H1 (cell line): ENCODE measurements around the gene NR0B1. TPM values are rescaled to one million over a fixed set of nuclear protein-coding genes. Genes with fewer than 3 reads are reported as not detected.

Experiments used
- CTCF ChIA-PET: fragments of 300-600 bp; sonication (Branson Sonifier 250); formaldehyde crosslinking; loops from one replicate; lab custom pipeline; 2021; ENCODE audit not compliant: partially characterized antibody; lab: Charles Lee
- POLR2A ChIA-PET: fragments of 300-600 bp; sonication (Branson Sonifier 250); formaldehyde crosslinking; loops from one replicate; lab custom pipeline; 2021; ENCODE audit warnings: inconsistent platforms; ENCODE audit not compliant: partially characterized antibody; lab: Charles Lee
- DNase-seq, 2 experiments: peaks; one replicate each; pipeline versions ENCODE4 v3.0.0 to v3.0.0-alpha.2; 2010 to 2022; ENCODE audit warnings: low spot score in 2 of 2, low read depth in 1 of 2, mixed read lengths in 1 of 2
- FAIRE-seq: peaks from 2 replicates; lab custom pipeline; 2011; peaks lifted over from hg19 to GRCh38; lab: Jason Lieb, UNC
- H2AFZ ChIP-seq: 2 replicates; pipeline ENCODE4 v1.8.1; 2012; ENCODE audit warnings: low read length, inconsistent platforms
- H2AK5ac ChIP-seq: 2 replicates; pipeline ENCODE4 v1.6.1; 2013; ENCODE audit warnings: low read depth, low read length
- H2BK120ac ChIP-seq: replicated peaks from 2 replicates; pipeline ENCODE3; 2013; ENCODE audit warnings: low read depth, low read length, inconsistent platforms
- H2BK12ac ChIP-seq: 2 replicates; pipeline ENCODE4 v1.6.1; 2013; ENCODE audit warnings: low read depth, low read length
- H2BK15ac ChIP-seq: 2 replicates; pipeline ENCODE4 v1.6.1; 2013; ENCODE audit warnings: low read length
- H2BK20ac ChIP-seq: 2 replicates; pipeline ENCODE4 v1.6.1; 2013; ENCODE audit warnings: low read length
- H2BK5ac ChIP-seq: 2 replicates; pipeline ENCODE4 v1.6.1; 2013; ENCODE audit warnings: low read depth, low read length
- H3K14ac ChIP-seq: 2 replicates; pipeline ENCODE4 v1.6.1; 2013; ENCODE audit warnings: inconsistent platforms; ENCODE audit not compliant: insufficient read length
- H3K18ac ChIP-seq: 2 replicates; pipeline ENCODE4 v1.6.1; 2013; ENCODE audit warnings: low read length; ENCODE audit errors: extremely low read depth
- H3K23ac ChIP-seq: 2 replicates; pipeline ENCODE4 v1.6.1; 2013; ENCODE audit warnings: inconsistent platforms; ENCODE audit not compliant: insufficient read length
- H3K23me2 ChIP-seq: 2 replicates; pipeline ENCODE4 v1.6.1; 2013; ENCODE audit warnings: low read depth, low read length
- H3K27ac ChIP-seq: 2 replicates; pipeline ENCODE4 v1.6.1; 2011; ENCODE audit warnings: low read depth, low read length, inconsistent platforms
- H3K27me3 ChIP-seq, 4 experiments: replicated peaks in 1 of 4; 1 replicate in 1 of 4; 2 replicates in 3 of 4; pipeline versions ENCODE4 v1.6.1 to v1.8.1; 2011 to 2013; ENCODE audit warnings: low read length in 3 of 4, mild to moderate bottlenecking in 3 of 4, inconsistent platforms in 2 of 4, mixed read lengths in 2 of 4, moderate library complexity in 1 of 4; ENCODE audit not compliant: control insufficient read depth in 3 of 4, insufficient read depth in 3 of 4; ENCODE audit errors: extremely low read depth in 1 of 4
- H3K36me3 ChIP-seq, 4 experiments: 2 replicates each; pipeline versions ENCODE4 v1.6.1 to v1.8.1; 2011 to 2013; ENCODE audit warnings: mild to moderate bottlenecking in 4 of 4, low read length in 3 of 4, moderate library complexity in 2 of 4, control low read depth in 1 of 4, inconsistent platforms in 1 of 4; ENCODE audit not compliant: insufficient read depth in 4 of 4, control insufficient read depth in 2 of 4
- H3K4ac ChIP-seq: replicated peaks from 2 replicates; pipeline ENCODE3; 2013; ENCODE audit warnings: low read length, low read depth, mixed read lengths, inconsistent platforms; ENCODE audit not compliant: insufficient read length
- H3K4me1 ChIP-seq, 4 experiments: replicated peaks in 1 of 4; 1 replicate in 1 of 4; 2 replicates in 3 of 4; pipeline versions ENCODE4 v1.6.1 to v1.8.1; 2011 to 2013; ENCODE audit warnings: low read length in 3 of 4, inconsistent platforms in 2 of 4, mixed read lengths in 1 of 4; ENCODE audit not compliant: insufficient read depth in 4 of 4, control insufficient read depth in 3 of 4
- H3K4me2 ChIP-seq, 2 experiments: 2 replicates each; pipeline versions ENCODE4 v1.6.1 to v1.8.1; 2011 to 2013; ENCODE audit warnings: low read depth in 2 of 2, low read length in 2 of 2, control low read depth in 1 of 2, inconsistent platforms in 1 of 2, mild to moderate bottlenecking in 1 of 2; ENCODE audit not compliant: insufficient read depth in 1 of 2
- H3K4me3 ChIP-seq, 4 experiments: fragments of 200-600, 300-600 bp in 1 of 4; sonication (generic), shearing (Covaris generic), sonication (Bioruptor Twin) in 1 of 4; 2 replicates each; pipeline versions ENCODE4 v1.5.1 to v1.8.1; 2011 to 2016; ENCODE audit warnings: low read length in 4 of 4, low read depth in 3 of 4, control low read depth in 2 of 4, inconsistent platforms in 2 of 4, mild to moderate bottlenecking in 2 of 4, mixed read lengths in 1 of 4, moderate library complexity in 1 of 4; ENCODE audit not compliant: insufficient read depth in 2 of 4; ENCODE audit errors: extremely low read depth in 1 of 4
- H3K56ac ChIP-seq: replicated peaks from 2 replicates; pipeline ENCODE3; 2013; ENCODE audit warnings: low read depth, mild to moderate bottlenecking, mixed read lengths, low read length, inconsistent platforms; ENCODE audit not compliant: insufficient read length
- H3K79me1 ChIP-seq: 2 replicates; pipeline ENCODE4 v1.6.1; 2013; ENCODE audit warnings: low read depth, low read length, control low read depth
- H3K79me2 ChIP-seq, 2 experiments: 2 replicates each; pipeline versions ENCODE4 v1.6.1 to v1.8.1; 2012 to 2013; ENCODE audit warnings: low read length in 2 of 2, mild to moderate bottlenecking in 2 of 2, inconsistent platforms in 1 of 2; ENCODE audit not compliant: insufficient read depth in 2 of 2, control insufficient read depth in 1 of 2
- H3K9ac ChIP-seq, 4 experiments: replicated peaks in 1 of 4; 1 replicate in 1 of 4; 2 replicates in 3 of 4; pipeline versions ENCODE4 v1.6.1 to v1.8.1; 2011 to 2013; ENCODE audit warnings: low read depth in 3 of 4, low read length in 3 of 4, control low read depth in 2 of 4, mild to moderate bottlenecking in 2 of 4, moderate library complexity in 2 of 4, inconsistent platforms in 1 of 4; ENCODE audit errors: extremely low read depth in 1 of 4
- H3K9me3 ChIP-seq, 2 experiments: 2 replicates each; pipeline versions ENCODE4 v1.6.1 to v1.8.1; 2012 to 2013; ENCODE audit warnings: mild to moderate bottlenecking in 2 of 2, moderate library complexity in 2 of 2, control low read depth in 1 of 2, inconsistent platforms in 1 of 2, low read depth in 1 of 2, low read length in 1 of 2, mixed read lengths in 1 of 2; ENCODE audit not compliant: insufficient read depth in 2 of 2
- H4K20me1 ChIP-seq, 2 experiments: replicated peaks in 1 of 2; 2 replicates each; pipeline versions ENCODE3 to v1.8.1; 2011 to 2013; ENCODE audit warnings: inconsistent platforms in 2 of 2, low read length in 2 of 2, mild to moderate bottlenecking in 1 of 2; ENCODE audit not compliant: insufficient read depth in 2 of 2, control insufficient read depth in 1 of 2
- H4K5ac ChIP-seq: 2 replicates; pipeline ENCODE4 v1.6.1; 2013; ENCODE audit warnings: low read length, low read depth, mixed read lengths, inconsistent platforms; ENCODE audit not compliant: insufficient read length
- H4K8ac ChIP-seq: 2 replicates; pipeline ENCODE4 v1.8.0; 2013; ENCODE audit warnings: mild to moderate bottlenecking, moderate library complexity, low read length, inconsistent platforms; ENCODE audit not compliant: insufficient read depth; ENCODE audit errors: extremely low read depth
- H4K91ac ChIP-seq: replicated peaks from 2 replicates; pipeline ENCODE3; 2013; ENCODE audit warnings: low read length, mixed read lengths, inconsistent platforms; ENCODE audit not compliant: insufficient read length
- BACH1 ChIP-seq: IDR thresholded peaks from 2 replicates; pipeline ENCODE4 v1.6.1; 2012; ENCODE audit warnings: low read length, improper control_type of control experiment
- EZH2 ChIP-seq: fragments of 200-600 bp; sonication (generic); IDR thresholded peaks from 2 replicates; pipeline ENCODE4 v1.7.1; 2012; ENCODE audit warnings: low read depth, mild to moderate bottlenecking, moderate library complexity, low read length, inconsistent platforms; ENCODE audit not compliant: severe bottlenecking
- KDM4A ChIP-seq: IDR thresholded peaks from one replicate; pipeline ENCODE4 v1.7.1; 2012; ENCODE audit warnings: low read depth, mild to moderate bottlenecking, moderate library complexity, low read length, inconsistent platforms; ENCODE audit not compliant: severe bottlenecking
- NRF1 ChIP-seq: IDR thresholded peaks from 2 replicates; pipeline ENCODE4 v1.6.1; 2011; ENCODE audit warnings: mild to moderate bottlenecking, low read depth, low read length, improper control_type of control experiment
- RNF2 ChIP-seq: fragments of 200-900, 300-1000 bp; sonication (generic); IDR thresholded peaks from 2 replicates; pipeline ENCODE4 v1.7.1; 2016; ENCODE audit warnings: borderline replicate concordance, low read depth, mild to moderate bottlenecking, antibody characterized with exemption, low read length; ENCODE audit not compliant: poor library complexity, severe bottlenecking; ENCODE audit errors: missing control alignments
- SUZ12 ChIP-seq: fragments of 200-600 bp; sonication (generic); IDR thresholded peaks from 2 replicates; pipeline ENCODE4 v1.6.1; 2012; ENCODE audit warnings: mild to moderate bottlenecking, inconsistent platforms, low read length, moderate library complexity, mixed read lengths
- TAF1 ChIP-seq: IDR thresholded peaks from 2 replicates; pipeline ENCODE4 v1.6.1; 2011; ENCODE audit warnings: mild to moderate bottlenecking, low read depth, low read length
- WGBS, 2 experiments: shearing (Covaris generic) in 1 of 2; methylation state at CpG; one replicate each; pipeline versions ENCODE4 v1.1.6 to v1.1.7; 2013 to 2015; ENCODE audit warnings: low lambda C conversion rate in 2 of 2, mixed read lengths in 2 of 2, inconsistent platforms in 1 of 2, low coverage in 1 of 2, missing lambda C conversion rate in 1 of 2; ENCODE audit not compliant: insufficient replicate concordance in 2 of 2, insufficient coverage in 1 of 2, insufficient read length in 1 of 2; ENCODE audit errors: extremely low coverage in 1 of 2, missing lambda C conversion rate in 1 of 2; 5-methylcytosine and 5-hydroxymethylcytosine counted together
- long read RNA-seq, 2 experiments: library from RNA in 1 of 2; library from capped mRNA in 1 of 2; stranded (forward); transcript quantifications; one replicate each; pipeline ENCODE4 v2.0.0, GENCODE V29; 2021; ENCODE audit warnings: inconsistent platforms in 1 of 2
- polyA minus RNA-seq, 3 experiments: library from RNA; depleted of rRNA, polyadenylated mRNA; stranded (reverse); fragments of >200 nt; gene quantifications; 1 replicate in 2 of 3; 2 replicates in 1 of 3; pipeline ENCODE4 v1.2.3, GENCODE V29; 2011
- polyA plus RNA-seq, 7 experiments: library from polyadenylated mRNA; depleted of rRNA in 3 of 7; stranded (reverse) in 5 of 7; unstranded in 2 of 7; fragments of >200 nt in 5 of 7; fragments of 200-250 nt in 2 of 7; gene quantifications; 1 replicate in 5 of 7; 2 replicates in 1 of 7; 4 replicates in 1 of 7; pipeline versions ENCODE4 v1.2.1 to v1.2.3, GENCODE V29; 2011 to 2013; ENCODE audit warnings: missing spikeins in 2 of 7, mixed read lengths in 2 of 7
- total RNA-seq: library from RNA; stranded (reverse); fragmentation: NEBNext Ultra II Directional; extraction: Animal tissue kit (Norgen Biotek cat#: 25700); gene quantifications from 2 replicates; pipeline ENCODE4 v1.2.1, GENCODE V29; 2021
- TF ChIP-seq, protein P1 (sequence below): IDR thresholded peaks from 2 replicates; pipeline ENCODE4 v1.6.1; 2011; ENCODE audit warnings: low read depth, mild to moderate bottlenecking, low read length; ENCODE audit not compliant: insufficient read depth
- TF ChIP-seq, protein P2 (sequence below): IDR thresholded peaks from 2 replicates; pipeline ENCODE4 v1.6.1; 2012; ENCODE audit warnings: inconsistent platforms

NR0B1 gene
- total RNA-seq: 0.15 and 0.24 TPM in 2 replicates
- 0.24 and 0.26 TPM in 2 replicates for polyA plus RNA-seq (2011; rRNA removed)
- polyA plus RNA-seq (2011; cell fraction: cytosol; rRNA removed): 0.14 TPM
- polyA plus RNA-seq (2011; cell fraction: nucleus; rRNA removed): 0.20 TPM
- polyA plus RNA-seq (2012, experiment 1 of 2): 0.17 to 0.28 TPM (median 0.25 TPM) in 4 replicates
- polyA plus RNA-seq (2012, experiment 2 of 2): 0.33 TPM
- 0.20 TPM for polyA plus RNA-seq (2013, experiment 1 of 2)
- 0.09 TPM for polyA plus RNA-seq (2013, experiment 2 of 2)
- 0.09 TPM in 1 of 2 replicates, not detected in the other for polyA minus RNA-seq (2011; rRNA and poly(A)+ RNA removed)
- polyA minus RNA-seq (2011; cell fraction: cytosol; rRNA and poly(A)+ RNA removed): not detected
- polyA minus RNA-seq (2011; cell fraction: nucleus; rRNA and poly(A)+ RNA removed): not detected
- long read RNA-seq, experiment 1: 0 reads
- long read RNA-seq, experiment 2: 0 reads

- H4K8ac ChIP-seq: peak within 1 kb of the TSS; percentile 68; the same call in 1 of the 2 replicates
- peak in 1 of 2 experiments; percentile 51 for DNase-seq
- CTCF ChIA-PET: interaction anchor here (0.7 to 1.2 kb wide), 6 partner anchors 34 to 199 kb away, joined by 3 read pairs; no protein-coding TSS in a partner anchor
- no peak within 1 kb of the TSS for H4K5ac ChIP-seq
- no peak within 1 kb of the TSS for H4K91ac ChIP-seq
- peak within 1 kb of the TSS; percentile 62; the same call in 1 of the 2 replicates for H2AFZ ChIP-seq
- FAIRE-seq: no peak
- no peak within 1 kb of the TSS for H3K9ac ChIP-seq
- H3K27ac ChIP-seq: no peak within 1 kb of the TSS
- 7% methylated on average over 32 of the region's 46 CpGs; no CpG with 5 or more reads in 1 of the 2 experiments for WGBS, 2 experiments
- H3K4me2 ChIP-seq: peak within 1 kb of the TSS; percentile 74 to 92
- no peak within 1 kb of the TSS for H3K56ac ChIP-seq
- H3K4ac ChIP-seq: no peak within 1 kb of the TSS
- no peak within 1 kb of the TSS for H2BK12ac ChIP-seq
- H2BK120ac ChIP-seq: no peak within 1 kb of the TSS
- 0 out of 7 replicates have a peak, but pooled peaks cover 0 to 4% (median 0%) of the 10 kb centered on the region in 4 experiments for H3K4me1 ChIP-seq
- no peak within 1 kb of the TSS for H3K23ac ChIP-seq
- H2AK5ac ChIP-seq: no peak within 1 kb of the TSS
- H3K79me2 ChIP-seq: no peaks in the 10 kb centered on the region
- H3K14ac ChIP-seq: no peak within 1 kb of the TSS
- 0 out of 2 replicates have a peak, but pooled peaks have one; percentile 3 for TF ChIP-seq NRF1
- no peak for TF ChIP-seq RNF2
- TF ChIP-seq, protein P1, sequence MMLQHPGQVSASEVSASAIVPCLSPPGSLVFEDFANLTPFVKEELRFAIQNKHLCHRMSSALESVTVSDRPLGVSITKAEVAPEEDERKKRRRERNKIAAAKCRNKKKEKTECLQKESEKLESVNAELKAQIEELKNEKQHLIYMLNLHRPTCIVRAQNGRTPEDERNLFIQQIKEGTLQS: no peak
- TF ChIP-seq KDM4A: peak; percentile 81
- TF ChIP-seq SUZ12: peak; percentile 60; the same call in 1 of the 2 replicates
- TF ChIP-seq BACH1: no peak
- TF ChIP-seq TAF1: no peak
- TF ChIP-seq, protein P2, sequence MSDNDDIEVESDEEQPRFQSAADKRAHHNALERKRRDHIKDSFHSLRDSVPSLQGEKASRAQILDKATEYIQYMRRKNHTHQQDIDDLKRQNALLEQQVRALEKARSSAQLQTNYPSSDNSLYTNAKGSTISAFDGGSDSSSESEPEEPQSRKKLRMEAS: 0 out of 2 replicates have a peak, but pooled peaks have one; percentile 3
- peak; percentile 39 for TF ChIP-seq EZH2
- TF ChIP-seq, all 59 proteins: peak for 5
- no peaks in the 10 kb centered on the region for H3K79me1 ChIP-seq
- H2BK20ac ChIP-seq: no peak within 1 kb of the TSS
- H4K20me1 ChIP-seq: no peaks in the 10 kb centered on the region
- no peak within 1 kb of the TSS for H3K18ac ChIP-seq
- H3K36me3 ChIP-seq: no peaks in the 10 kb centered on the region
- no peaks in the 10 kb centered on the region for H3K9me3 ChIP-seq
- POLR2A ChIA-PET: no interaction called here
- H2BK5ac ChIP-seq: no peak within 1 kb of the TSS
- H2BK15ac ChIP-seq: no peak within 1 kb of the TSS; the same call in 1 of the 2 replicates
- H3K27me3 ChIP-seq: peaks cover 4 to 31% (median 26%) of the 10 kb centered on the region in 4 experiments
- H3K23me2 ChIP-seq: peaks cover 9% of the 10 kb centered on the region; the same call in 1 of the 2 replicates
- H3K4me3 ChIP-seq: peak within 1 kb of the TSS; percentile 34 to 60 (median 36)
These were observed at the start of gene NR0B1 for GRCh38 chrX:30309139-30309571. TSS of gene NR0B1 (minus strand) at chrX:30309390. CDS start at chrX:30309363, 27 bp downstream.
